Endothelial cell of hepatic sinusoid (primary cell): ENCODE results near the gene ENTPD8.
"Not testable (repeated sequence)": the region's sequence is repeated elsewhere in the genome, so short reads cannot be mapped to it uniquely, and the experiment has no call there.

Source experiments
- in situ Hi-C: cut with HindIII; loops from 2 replicates; pipeline ENCODE4 v1.10.0; 2017; ENCODE audit warnings: low sequenced_read_pairs

ENTPD8 gene

GRCh38 chr9:137476856-137477255, 35.7 kb upstream of the ENTPD8 start:
- in situ Hi-C loops = no loop called here

DNA sequence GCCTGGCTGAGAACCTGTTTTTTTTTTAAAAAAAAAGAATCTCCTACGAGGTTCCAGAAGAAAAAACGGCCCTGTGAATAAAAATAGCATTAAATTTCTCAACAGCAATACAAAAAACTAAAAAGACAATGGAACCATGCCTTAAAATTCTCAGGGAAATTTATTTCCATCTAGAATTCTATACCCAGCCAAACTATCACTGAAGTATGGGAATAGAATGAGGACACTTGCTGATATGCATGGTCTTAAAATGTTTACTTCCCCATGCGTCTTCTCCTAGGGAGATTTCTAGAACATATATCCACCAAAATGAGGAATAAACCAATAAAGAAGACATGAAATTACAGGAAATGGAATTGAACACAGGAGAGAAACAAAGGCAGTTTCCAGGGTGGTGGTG, 34.5 kb upstream of the ENTPD8 start:
- in situ Hi-C loops = no loop called here

- in situ Hi-C loops = no loop called here
Observed at GRCh38 chr9:137474271-137474670, 33.1 kb upstream of the ENTPD8 start.

DNA sequence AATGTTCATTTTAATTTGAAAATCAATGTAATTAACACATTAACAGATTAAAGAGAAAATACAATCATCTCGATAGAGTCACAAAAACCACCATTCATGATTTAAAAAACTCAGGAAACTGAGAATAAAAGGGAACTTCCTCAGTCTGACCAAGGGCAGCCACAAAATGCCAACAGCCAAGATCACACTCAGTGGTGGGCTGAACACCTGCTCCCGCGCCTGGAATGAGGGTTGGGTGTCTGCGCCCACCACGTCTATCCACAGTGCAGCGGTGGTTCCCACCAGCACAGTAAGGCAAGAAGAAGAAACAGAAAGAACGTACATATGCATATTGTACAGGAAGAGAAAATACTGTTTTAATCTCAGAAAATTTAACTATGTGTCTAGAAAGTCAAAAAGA, 29.6 kb upstream of the ENTPD8 start:
- in situ Hi-C loops = no loop called here

DNA sequence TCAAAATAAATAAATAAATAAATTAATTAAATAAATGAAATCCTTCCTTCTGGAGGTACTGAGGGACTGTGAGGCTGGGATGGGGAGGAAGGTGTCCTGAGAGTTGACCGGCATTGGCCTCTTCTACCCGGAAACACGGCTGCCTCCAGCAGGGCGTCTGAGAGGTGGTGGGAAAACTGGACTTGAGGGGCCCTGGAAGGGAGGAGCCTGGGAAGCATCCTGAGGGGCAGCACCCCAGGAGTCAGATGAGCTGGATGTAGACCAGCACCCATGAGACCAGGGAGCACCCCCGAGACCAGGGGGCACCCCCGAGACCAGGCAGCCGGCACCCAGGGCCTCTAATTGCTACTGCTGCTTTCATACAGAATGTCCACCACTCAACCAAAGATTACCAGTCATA, 26.7 kb upstream of the ENTPD8 start:
- in situ Hi-C loops = no loop called here

DNA sequence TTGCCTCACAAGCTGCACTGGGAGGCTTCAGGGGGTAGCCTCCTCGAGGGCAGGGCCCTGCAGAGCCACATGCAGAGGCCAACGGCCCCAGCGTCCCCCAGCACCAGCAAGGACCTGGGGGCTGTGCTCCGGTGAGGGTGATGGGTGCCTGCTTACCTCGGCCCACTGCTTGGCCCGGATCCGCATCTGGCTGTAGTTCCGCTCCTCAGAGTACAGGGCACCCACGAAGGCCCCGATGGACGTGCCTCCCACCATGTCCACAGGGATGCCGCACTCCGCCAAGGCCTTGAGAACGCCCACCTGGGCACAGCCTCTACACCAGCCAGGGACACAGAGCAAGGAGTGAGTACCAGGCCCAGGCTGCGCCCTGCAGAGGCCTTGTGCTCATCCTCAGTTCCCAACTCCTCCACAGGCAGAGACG, 26.0 kb upstream of the ENTPD8 start:
- in situ Hi-C loops = no loop called here

DNA sequence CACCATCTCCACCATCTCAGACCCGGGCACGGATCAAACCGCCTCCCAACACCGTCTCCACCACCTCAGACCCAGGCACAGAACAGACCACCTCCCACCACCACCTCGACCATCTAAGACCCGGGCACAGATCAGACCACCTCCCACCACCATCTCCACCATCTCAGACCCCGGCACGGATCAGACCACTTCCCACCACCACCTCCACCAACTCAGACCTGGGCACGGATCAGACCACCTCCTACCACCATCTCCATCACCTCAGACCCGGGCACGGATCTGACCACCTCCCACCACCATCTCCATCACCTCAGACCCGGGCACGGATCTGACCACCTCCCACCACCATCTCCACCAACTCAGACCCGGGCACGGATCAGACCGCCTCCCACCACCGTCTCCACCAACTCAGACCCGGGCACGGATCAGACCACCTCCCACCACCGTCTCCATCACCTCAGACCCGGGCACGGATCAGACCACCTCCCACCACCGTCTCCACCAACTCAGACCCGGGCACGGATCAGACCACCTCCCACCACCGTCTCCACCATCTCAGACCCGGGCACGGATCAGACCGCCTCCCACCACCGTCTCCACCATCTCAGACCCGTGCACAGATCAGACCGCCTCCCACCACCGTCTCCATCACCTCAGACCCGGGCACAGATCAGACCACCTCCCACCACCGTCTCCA, 25.4 kb upstream of the ENTPD8 start:
- in situ Hi-C loops = not testable (repeated sequence)

- in situ Hi-C loops = no loop called here
Observed at GRCh38 chr9:137465720-137466388, 24.7 kb upstream of the ENTPD8 start.

GRCh38 chr9:137465000-137465719, 24.0 kb upstream of the ENTPD8 start:
- in situ Hi-C loops = no loop called here

GRCh38 chr9:137464291-137464999, 23.3 kb upstream of the ENTPD8 start:
- in situ Hi-C loops = no loop called here

DNA sequence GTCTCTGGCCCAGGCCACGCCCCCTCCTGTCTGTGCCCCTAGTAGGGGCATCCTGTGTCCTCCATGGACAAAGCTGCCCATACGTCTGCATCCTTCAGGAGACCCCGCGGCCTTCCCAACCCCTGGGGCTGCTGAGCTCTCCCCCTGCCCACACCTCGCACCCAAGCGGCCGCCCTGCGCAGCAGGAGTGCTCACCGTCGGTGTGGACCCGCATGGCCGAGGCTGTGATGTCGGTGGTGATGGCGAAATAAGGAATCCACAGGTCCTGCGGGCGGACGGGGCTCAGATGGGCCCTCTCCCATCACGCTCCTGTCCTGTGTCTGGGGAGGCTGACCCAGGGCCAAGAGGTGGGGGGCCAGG, 22.8 kb upstream of the ENTPD8 start:
- in situ Hi-C loops = no loop called here

DNA sequence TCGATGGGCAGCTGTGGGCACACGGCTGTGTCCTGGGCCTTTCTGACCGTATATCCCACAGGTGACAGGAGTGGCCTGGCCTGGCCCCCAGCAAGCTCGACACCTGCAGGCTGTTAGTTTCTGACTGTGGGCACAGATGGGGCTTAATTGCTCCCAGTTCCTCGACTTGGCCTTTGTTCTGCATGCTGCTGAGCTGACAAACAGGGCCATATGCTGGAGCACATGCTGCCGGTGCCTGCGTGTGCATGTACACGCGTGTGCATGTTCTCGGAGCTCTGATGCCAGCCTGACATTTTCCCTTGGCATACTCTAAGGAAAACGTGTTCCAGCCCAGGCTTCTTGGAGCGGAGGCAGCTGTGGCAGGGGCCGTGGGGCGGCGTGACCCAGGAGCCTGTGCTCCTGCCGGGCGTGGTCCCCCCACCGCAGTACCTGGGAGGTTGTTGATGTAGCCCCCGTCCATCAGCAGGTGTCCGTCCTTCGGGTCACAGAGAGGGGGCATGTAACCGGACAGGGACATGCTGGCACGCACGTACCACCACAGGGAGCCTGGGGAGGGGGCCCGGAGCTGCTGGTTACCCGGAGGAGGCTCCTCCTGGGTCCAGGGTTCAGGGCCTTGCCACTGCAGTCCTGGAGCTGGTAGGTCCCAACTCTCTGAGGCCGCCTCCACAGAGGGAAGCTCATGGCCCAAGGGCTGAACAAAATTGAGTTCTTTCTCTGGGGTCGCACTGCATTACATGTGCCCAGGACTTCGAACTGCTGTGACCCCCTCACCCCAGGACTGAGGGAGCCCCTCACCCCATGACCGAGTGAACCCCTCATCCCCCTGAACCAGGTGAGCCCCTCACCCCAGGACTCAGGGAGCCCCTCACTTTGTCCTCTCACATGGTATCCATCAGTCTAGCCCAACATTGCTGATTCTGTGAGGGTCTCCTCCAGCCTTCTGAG, 22.1 kb upstream of the ENTPD8 start:
- in situ Hi-C loops = no loop called here

GRCh38 chr9:137462396-137462985, 21.3 kb upstream of the ENTPD8 start:
- in situ Hi-C loops = no loop called here

GRCh38 chr9:137461663-137462395, 20.7 kb upstream of the ENTPD8 start:
- in situ Hi-C loops = no loop called here

- in situ Hi-C loops = no loop called here
Observed at GRCh38 chr9:137461316-137461662, 20.1 kb upstream of the ENTPD8 start.

GRCh38 chr9:137460363-137461315, 19.5 kb upstream of the ENTPD8 start:
- in situ Hi-C loops = no loop called here

GRCh38 chr9:137459601-137460362, 18.6 kb upstream of the ENTPD8 start:
- in situ Hi-C loops = no loop called here
